Kidney (tissue), 14 donors: ENCODE measurements around the gene APEX1. TPM values are rescaled to one million over a fixed set of nuclear protein-coding genes. Genes with fewer than 3 reads are reported as not detected.

Experiments
- DNase-seq, 5 donors: peaks; one replicate each; pipeline ENCODE4 v3.0.0-alpha.2; 2013 to 2020
- FAIRE-seq: peaks from 2 replicates; lab custom pipeline; 2012; peaks lifted over from hg19 to GRCh38; lab: Jason Lieb, UNC
- H3K27ac ChIP-seq, 2 donors: one replicate each; pipeline ENCODE4 v1.7.0; 2013; ENCODE audit warnings: low read depth in 2 of 2, low read length in 2 of 2, inconsistent platforms in 1 of 2
- H3K27me3 ChIP-seq: one replicate; pipeline ENCODE4 v1.7.1; 2013; ENCODE audit warnings: low read length, inconsistent platforms; ENCODE audit not compliant: control insufficient read depth, insufficient read depth
- H3K36me3 ChIP-seq, 3 donors: one replicate each; pipeline versions ENCODE4 v1.7.0 to v1.7.1; 2013; ENCODE audit warnings: low read length in 3 of 3, control low read depth in 1 of 3, inconsistent platforms in 1 of 3; ENCODE audit not compliant: insufficient read depth in 3 of 3, control insufficient read depth in 2 of 3
- H3K4me1 ChIP-seq, 3 donors: one replicate each; pipeline versions ENCODE4 v1.7.0 to v1.7.1; 2013; ENCODE audit warnings: low read length in 3 of 3, inconsistent platforms in 1 of 3, low read depth in 1 of 3; ENCODE audit not compliant: control insufficient read depth in 2 of 3, insufficient read depth in 2 of 3
- H3K4me3 ChIP-seq, 3 donors: one replicate each; pipeline versions ENCODE4 v1.7.0 to v1.8.1; 2013; ENCODE audit warnings: low read length in 3 of 3, control low read depth in 1 of 3, inconsistent platforms in 1 of 3
- H3K9ac ChIP-seq, 3 donors: one replicate each; pipeline versions ENCODE4 v1.7.0 to v1.7.1; 2013; ENCODE audit warnings: low read length in 3 of 3, control low read depth in 1 of 3, inconsistent platforms in 1 of 3
- H3K9me3 ChIP-seq, 3 donors: one replicate each; pipeline versions ENCODE4 v1.7.0 to v1.7.1; 2013; ENCODE audit warnings: low read length in 3 of 3, control low read depth in 1 of 3, inconsistent platforms in 1 of 3; ENCODE audit not compliant: control insufficient read depth in 2 of 3, insufficient read depth in 1 of 3
- intact Hi-C: fragments of 100-400 bp; cut with DNase I; formaldehyde crosslinking; loops from one replicate; pipeline ENCODE4 v1.11.1; 2022
- polyA plus RNA-seq: library from polyadenylated mRNA; stranded (reverse); fragments of 350-450 nt; fragmentation: Illumina TruSeq; extraction: RNeasy Lipid Tissue Mini Kit (QIAGEN cat#74804); gene quantifications from one replicate; pipeline ENCODE4 v1.2.3, GENCODE V29; 2014; ENCODE audit warnings: low read depth, low replicate concordance; ENCODE audit not compliant: insufficient read depth
- total RNA-seq: library from RNA; stranded (reverse); fragmentation: NEBNext Ultra II Directional; extraction: Animal tissue kit (Norgen Biotek cat#: 25700); gene quantifications from one replicate; pipeline ENCODE4 v1.2.1, GENCODE V29; 2021
- TF ChIP-seq, protein P1 (sequence below): IDR thresholded peaks from 3 replicates; pipeline ENCODE4 v1.5.1; 2012; ENCODE audit warnings: mild to moderate bottlenecking, moderate library complexity, borderline replicate concordance; ENCODE audit not compliant: insufficient read depth; ENCODE audit errors: extremely low read depth
- donor health status: control.
- donor health status: control.
- donor health status: control.
- donor health status: control.
- donor health status: control.
- donor health status: DM: yes; HTN: yes; CAD: no.
- donor health status: Normal renal cell carcinoma (clear cell type).

Gene APEX1
- total and polyA plus RNA-seq, 2 donors from 2014 or later: 109 to 119 TPM

DNA sequence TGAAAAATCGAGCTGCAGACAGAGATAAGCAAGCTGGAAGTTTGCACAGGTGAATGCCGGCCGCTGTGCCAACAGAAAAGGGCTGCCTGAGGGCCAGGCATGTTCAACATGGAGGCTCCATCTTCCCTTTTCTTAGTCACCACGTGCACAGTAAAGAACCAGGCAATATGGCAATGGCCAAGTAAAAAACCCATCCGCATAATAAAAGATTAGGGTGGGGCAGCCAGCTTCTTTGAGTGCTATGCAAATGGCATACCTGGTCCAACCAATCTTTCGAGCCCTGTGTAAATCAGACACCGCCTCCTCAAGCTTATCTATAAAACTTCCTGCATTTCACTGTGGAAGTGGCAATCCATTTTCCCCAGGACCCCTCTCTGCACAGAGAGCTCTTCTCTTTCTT lies 30.9 kb downstream of the APEX1 start:
- Histone ChIP-seq H3K4me1 (no peaks in the 10 kb centered on the region), H3K27me3 (no peaks in the 10 kb centered on the region), H3K27ac (no peak overlapping the region), H3K4me3 (no peak overlapping the region), H3K9me3 (no peaks in the 10 kb centered on the region), H3K9ac (no peak overlapping the region), H3K36me3 (no peaks in the 10 kb centered on the region)
- TF ChIP-seq, protein P1, sequence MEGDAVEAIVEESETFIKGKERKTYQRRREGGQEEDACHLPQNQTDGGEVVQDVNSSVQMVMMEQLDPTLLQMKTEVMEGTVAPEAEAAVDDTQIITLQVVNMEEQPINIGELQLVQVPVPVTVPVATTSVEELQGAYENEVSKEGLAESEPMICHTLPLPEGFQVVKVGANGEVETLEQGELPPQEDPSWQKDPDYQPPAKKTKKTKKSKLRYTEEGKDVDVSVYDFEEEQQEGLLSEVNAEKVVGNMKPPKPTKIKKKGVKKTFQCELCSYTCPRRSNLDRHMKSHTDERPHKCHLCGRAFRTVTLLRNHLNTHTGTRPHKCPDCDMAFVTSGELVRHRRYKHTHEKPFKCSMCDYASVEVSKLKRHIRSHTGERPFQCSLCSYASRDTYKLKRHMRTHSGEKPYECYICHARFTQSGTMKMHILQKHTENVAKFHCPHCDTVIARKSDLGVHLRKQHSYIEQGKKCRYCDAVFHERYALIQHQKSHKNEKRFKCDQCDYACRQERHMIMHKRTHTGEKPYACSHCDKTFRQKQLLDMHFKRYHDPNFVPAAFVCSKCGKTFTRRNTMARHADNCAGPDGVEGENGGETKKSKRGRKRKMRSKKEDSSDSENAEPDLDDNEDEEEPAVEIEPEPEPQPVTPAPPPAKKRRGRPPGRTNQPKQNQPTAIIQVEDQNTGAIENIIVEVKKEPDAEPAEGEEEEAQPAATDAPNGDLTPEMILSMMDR: no peak
- no peak for FAIRE-seq
- intact Hi-C loops: no loop called here
- DNase-seq: no peak

DNA sequence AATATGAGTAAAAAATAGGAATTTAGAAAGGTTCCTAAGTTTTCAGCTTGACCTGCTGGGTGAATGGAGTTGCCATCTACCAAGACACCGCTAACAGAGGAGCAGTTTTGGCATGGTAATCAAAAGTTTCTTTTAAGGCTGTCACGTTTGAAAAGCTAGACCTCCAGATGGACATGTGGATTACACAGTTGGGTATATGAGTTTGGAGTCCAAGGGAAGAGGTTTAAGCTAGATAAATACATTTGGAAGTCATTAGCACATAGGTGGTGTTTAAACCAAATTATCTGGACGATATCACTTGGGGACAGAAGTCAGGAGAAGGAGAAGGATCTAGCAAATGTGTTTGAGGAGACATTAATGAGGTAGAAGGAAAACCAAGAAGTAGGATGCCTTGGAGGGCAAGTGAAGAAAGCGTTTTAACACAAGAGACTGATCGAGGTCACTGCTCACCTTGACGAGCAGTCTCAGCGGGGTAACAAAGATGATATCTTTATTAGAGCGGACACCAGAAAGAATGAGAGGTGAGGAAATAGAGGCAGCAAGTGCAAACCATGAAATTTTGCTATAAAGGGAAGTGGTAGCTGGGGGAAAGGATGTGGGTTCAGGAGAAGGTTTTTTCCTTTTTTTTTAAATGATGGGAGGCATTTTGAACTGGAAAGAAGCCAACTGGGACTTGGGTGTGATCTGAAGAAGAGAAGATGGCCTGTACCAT lies 31.8 kb downstream of the APEX1 start:
- Histone ChIP-seq H3K4me1 (no peaks in the 10 kb centered on the region), H3K36me3 (no peaks in the 10 kb centered on the region), H3K9ac (no peak overlapping the region), H3K27ac (no peak overlapping the region), H3K9me3 (no peaks in the 10 kb centered on the region), H3K4me3 (no peak overlapping the region), H3K27me3 (no peaks in the 10 kb centered on the region)
- DNase-seq: no peak
- intact Hi-C loops: no loop called here
- FAIRE-seq: no peak
- TF ChIP-seq, protein P1: no peak

DNA sequence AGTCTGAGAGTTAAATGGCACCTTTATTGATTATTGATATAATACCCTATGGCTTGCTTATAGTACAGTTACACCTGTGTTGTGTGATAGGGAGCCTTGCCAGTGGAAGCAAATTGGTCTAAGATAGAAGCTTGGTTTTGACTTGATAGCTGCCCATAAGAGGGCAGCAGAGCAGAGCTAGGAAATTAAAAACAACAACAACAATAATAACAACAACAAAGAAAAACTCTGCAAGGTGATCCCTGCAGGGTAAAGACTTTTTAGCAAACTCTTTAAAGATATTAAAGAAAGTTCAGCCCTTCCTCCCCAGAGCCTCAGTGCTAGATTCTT lies 32.3 kb downstream of the APEX1 start:
- Histone ChIP-seq H3K4me1 (no peaks in the 10 kb centered on the region), H3K27ac (no peak overlapping the region), H3K27me3 (no peaks in the 10 kb centered on the region), H3K4me3 (no peak overlapping the region), H3K9me3 (no peaks in the 10 kb centered on the region), H3K9ac (no peak overlapping the region), H3K36me3 (no peaks in the 10 kb centered on the region)
- intact Hi-C loops: no loop called here
- FAIRE-seq (no peak), DNase-seq (no peak)
- TF ChIP-seq, protein P1: peak; percentile 6
